Body of pancreas (tissue), 4 donors: ENCODE results near the gene LIF. TPM values are rescaled to one million over a fixed set of nuclear protein-coding genes. Genes with fewer than 3 reads are reported as not detected.

Experiments used
- ATAC-seq: fragments of 150-250 bp; one replicate; pipeline ENCODE4 v1.9.1; 2016
- DNase-seq, 4 donors: peaks; one replicate each; pipeline ENCODE4 v3.0.0-alpha.2; 2019
- H3K27ac ChIP-seq, 4 donors: fragments of 200-600 bp; sonication (generic); 1 replicate in 3 of 4; 2 replicates in 1 of 4; pipeline versions ENCODE4 v1.5.1 to v1.6.1; 2016 to 2019; ENCODE audit warnings: mild to moderate bottlenecking in 1 of 4, mixed read lengths in 1 of 4, moderate library complexity in 1 of 4
- H3K27me3 ChIP-seq, 2 donors: fragments of 200-600 bp; sonication (generic); one replicate each; pipeline ENCODE4 v1.6.0; 2016; ENCODE audit warnings: mild to moderate bottlenecking in 1 of 2
- H3K36me3 ChIP-seq, 2 donors: fragments of 200-600 bp; sonication (generic); replicated peaks in 1 of 2; 2 replicates each; pipeline ENCODE4 v1.5.1; 2016; ENCODE audit warnings: low read depth in 2 of 2; ENCODE audit not compliant: insufficient read depth in 1 of 2
- H3K4me1 ChIP-seq: fragments of 200-600 bp; sonication (generic); one replicate; pipeline ENCODE4 v1.6.0; 2016
- H3K4me3 ChIP-seq, 2 donors: fragments of 200-600 bp; sonication (generic); 1 replicate in 1 of 2; 2 replicates in 1 of 2; pipeline ENCODE4 v1.5.1; 2016 to 2019
- H3K9me3 ChIP-seq, 3 donors: fragments of 200-600 bp; sonication (generic); 1 replicate in 2 of 3; 2 replicates in 1 of 3; pipeline ENCODE4 v1.5.1; 2016
- POLR2A ChIP-seq, 3 donors: fragments of 450-650 bp; IDR thresholded peaks; one replicate each; pipeline ENCODE4 v1.6.1; 2016; ENCODE audit warnings: antibody characterized with exemption in 3 of 3, mild to moderate bottlenecking in 2 of 3
- WGBS, 2 donors: methylation state at CpG; one replicate each; pipeline ENCODE4 v1.1.5; 2017; 5-methylcytosine and 5-hydroxymethylcytosine counted together
- intact Hi-C: fragments of 100-400 bp; cut with DNase I; formaldehyde crosslinking; loops from one replicate; pipeline ENCODE4 v1.15.1; 2023
- total RNA-seq, 2 donors: library from RNA; depleted of rRNA; stranded (reverse); fragments of >200 nt; gene quantifications; one replicate each; pipeline ENCODE4 v1.1.0, GENCODE V29; 2016
- TF ChIP-seq, protein P1 (sequence below), 7 experiments: fragments of 450-650 bp in 4 of 7; fragments of 200-600 bp in 3 of 7; sonication (generic) in 3 of 7; IDR thresholded peaks; one replicate each; pipeline ENCODE4 v1.5.1; 2016 to 2019; ENCODE audit warnings: antibody characterized with exemption in 7 of 7

Gene LIF
- total RNA-seq, result 1 to 10 TPM in 1 of 2 donors, under 1 TPM in 1; 0.52 to 1.3 TPM

- 2 to 3% methylated on average over 41 to 59 of the region's 64 CpGs for WGBS, 2 donors
- H3K4me3 ChIP-seq, result peak within 1 kb of the TSS in 1 of 2 donors; percentile 17
Observed at GRCh38 chr22:30245985-30246813, at the start of gene LIF. Gene LIF (minus strand): TSS chr22:30246759. CDS start chr22:30246695, 64 bp downstream.

DNA sequence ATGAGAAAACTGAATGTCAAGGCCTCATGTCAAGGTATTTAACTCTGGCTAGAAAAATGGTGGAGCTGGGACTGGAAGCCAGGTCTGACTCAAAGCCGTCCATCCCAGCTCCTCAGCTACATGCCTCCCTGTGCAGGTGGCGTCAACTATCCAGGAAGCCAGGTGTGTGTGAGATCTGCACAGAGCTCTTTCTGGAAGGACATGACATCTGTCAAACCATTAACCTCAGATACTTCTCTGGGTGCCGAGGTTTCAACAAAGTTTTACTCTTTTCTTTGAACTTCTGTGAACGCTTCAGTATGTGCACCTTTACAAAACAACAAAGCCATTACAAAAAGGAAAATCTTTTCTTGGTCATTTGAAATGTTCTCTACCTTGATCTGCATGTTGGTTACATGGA is 49.8 kb upstream of the LIF start:
- DNase-seq (no peak), ATAC-seq (no peak)
- Histone ChIP-seq H3K9me3 (no peaks in the 10 kb centered on the region), H3K36me3 (peaks cover 0 to 7% of the 10 kb centered on the region in 2 donors), H3K27me3 (no peaks in the 10 kb centered on the region), H3K27ac (no peak overlapping the region), H3K4me1 (peaks cover 17% of the 10 kb centered on the region), H3K4me3 (no peak overlapping the region)
- intact Hi-C loops, result no loop called here
- TF ChIP-seq, protein P1, sequence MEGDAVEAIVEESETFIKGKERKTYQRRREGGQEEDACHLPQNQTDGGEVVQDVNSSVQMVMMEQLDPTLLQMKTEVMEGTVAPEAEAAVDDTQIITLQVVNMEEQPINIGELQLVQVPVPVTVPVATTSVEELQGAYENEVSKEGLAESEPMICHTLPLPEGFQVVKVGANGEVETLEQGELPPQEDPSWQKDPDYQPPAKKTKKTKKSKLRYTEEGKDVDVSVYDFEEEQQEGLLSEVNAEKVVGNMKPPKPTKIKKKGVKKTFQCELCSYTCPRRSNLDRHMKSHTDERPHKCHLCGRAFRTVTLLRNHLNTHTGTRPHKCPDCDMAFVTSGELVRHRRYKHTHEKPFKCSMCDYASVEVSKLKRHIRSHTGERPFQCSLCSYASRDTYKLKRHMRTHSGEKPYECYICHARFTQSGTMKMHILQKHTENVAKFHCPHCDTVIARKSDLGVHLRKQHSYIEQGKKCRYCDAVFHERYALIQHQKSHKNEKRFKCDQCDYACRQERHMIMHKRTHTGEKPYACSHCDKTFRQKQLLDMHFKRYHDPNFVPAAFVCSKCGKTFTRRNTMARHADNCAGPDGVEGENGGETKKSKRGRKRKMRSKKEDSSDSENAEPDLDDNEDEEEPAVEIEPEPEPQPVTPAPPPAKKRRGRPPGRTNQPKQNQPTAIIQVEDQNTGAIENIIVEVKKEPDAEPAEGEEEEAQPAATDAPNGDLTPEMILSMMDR (IDR thresholded peaks at IDR 0.05), result no peak
- no peak for TF ChIP-seq POLR2A (IDR thresholded peaks at IDR 0.05)
- WGBS, 2 donors, result 95 to 96% methylated on average over 4 of the region's 4 CpGs

More at GRCh38 chr22:30245985-30246813, at the start of gene LIF:
- intact Hi-C loops, result no loop called here
- Histone ChIP-seq H3K9me3 (no peaks in the 10 kb centered on the region), H3K27me3 (peaks cover 0 to 12% of the 10 kb centered on the region in 2 donors), H3K4me1 (peaks cover 22% of the 10 kb centered on the region), H3K27ac (peak within 1 kb of the TSS in 3 of 4 donors; percentile 8 to 44 (median 20)), H3K36me3 (no peaks in the 10 kb centered on the region)
- TF ChIP-seq, protein P1 (IDR thresholded peaks at IDR 0.05), result peak in 2 of 7 experiments; percentile 15 to 29
- no peak for TF ChIP-seq POLR2A (IDR thresholded peaks at IDR 0.05)
- peak; percentile 36 for ATAC-seq
- DNase-seq, result peak in 1 of 4 donors; percentile 38

DNA sequence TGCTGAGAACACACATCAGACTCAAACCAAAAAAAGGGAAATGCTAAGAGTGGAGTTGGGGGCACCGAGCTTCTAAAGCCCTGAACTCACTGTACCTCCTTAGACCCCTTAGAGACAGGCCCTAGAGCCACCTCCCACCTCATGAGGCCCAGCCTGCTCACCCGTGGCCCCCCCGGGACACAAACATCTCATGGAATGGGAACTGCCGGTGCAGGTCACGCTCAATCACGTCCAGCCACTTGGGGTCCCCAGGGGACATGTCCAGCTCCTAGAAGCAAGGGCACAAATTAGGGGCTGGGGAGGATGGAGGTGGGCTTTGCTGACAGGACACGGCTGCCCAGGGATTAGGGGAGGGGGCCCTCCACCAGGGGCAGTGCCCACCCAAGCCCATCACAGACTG is 49.0 kb upstream of the LIF start:
- peaks cover 0 to 7% of the 10 kb centered on the region in 2 donors for H3K36me3 ChIP-seq
- ATAC-seq (no peak), DNase-seq (no peak)
- no peak overlapping the region for H3K27ac ChIP-seq
- no peaks in the 10 kb centered on the region for H3K27me3 ChIP-seq
- peaks cover 25% of the 10 kb centered on the region for H3K4me1 ChIP-seq
- TF ChIP-seq, protein P1 (IDR thresholded peaks at IDR 0.05), result no peak
- TF ChIP-seq POLR2A (IDR thresholded peaks at IDR 0.05), result no peak
- WGBS, 2 donors, result 58 to 76% methylated on average over 4 to 7 of the region's 7 CpGs
- intact Hi-C loops, result no loop called here
- H3K9me3 ChIP-seq, result no peaks in the 10 kb centered on the region
- no peak overlapping the region for H3K4me3 ChIP-seq

DNA sequence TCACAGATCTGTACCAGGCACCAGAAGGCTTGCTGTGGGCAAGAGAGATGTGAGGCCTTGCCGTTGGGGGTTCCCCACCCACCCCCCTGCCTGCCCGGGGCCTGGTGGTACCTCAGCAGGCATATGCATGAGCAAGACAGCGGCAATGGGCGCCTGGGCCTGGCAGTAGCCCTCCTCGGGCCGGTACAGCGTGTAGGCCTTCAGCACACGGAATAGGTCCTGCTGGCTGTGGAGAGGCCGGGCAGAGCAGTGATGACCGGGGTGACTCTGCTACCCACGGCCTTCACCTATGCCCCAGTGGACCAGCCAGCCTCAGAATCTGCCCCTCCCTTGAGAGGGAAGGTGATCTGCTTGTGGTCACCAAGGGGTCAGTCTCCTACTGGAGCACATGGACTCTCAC is 48.3 kb upstream of the LIF start:
- H3K27ac ChIP-seq, result no peak overlapping the region
- H3K4me3 ChIP-seq, result no peak overlapping the region
- ATAC-seq (no peak), DNase-seq (no peak)
- WGBS, 2 donors, result 77% methylated on average over 4 of the region's 11 CpGs; no CpG with 5 or more reads in 1 of the 2 donors
- intact Hi-C loops, result no loop called here
- peaks cover 0 to 7% of the 10 kb centered on the region in 2 donors for H3K36me3 ChIP-seq
- H3K9me3 ChIP-seq, result no peaks in the 10 kb centered on the region
- H3K4me1 ChIP-seq, result peaks cover 32% of the 10 kb centered on the region
- no peaks in the 10 kb centered on the region for H3K27me3 ChIP-seq
- TF ChIP-seq, protein P1 (IDR thresholded peaks at IDR 0.05), result no peak
